HEK293 (cell line): ENCODE results near the gene LSG1.

Source experiments
- BCL11B ChIP-seq: fragments of 450-650 bp; formaldehyde crosslinking; IDR thresholded peaks from 2 replicates; pipeline ENCODE4 v1.5.1; 2016; ENCODE audit warnings: low read depth, missing biosample characterization, missing genetic modification characterization
- EGR2 ChIP-seq: fragments of 450-650 bp; formaldehyde crosslinking; IDR thresholded peaks from 2 replicates; pipeline ENCODE4 v1.5.1; 2016; ENCODE audit warnings: low read depth, missing biosample characterization, missing genetic modification characterization
- GFI1B ChIP-seq: fragments of 450-650 bp; formaldehyde crosslinking; IDR thresholded peaks from 2 replicates; pipeline ENCODE4 v1.5.1; 2016; ENCODE audit warnings: missing biosample characterization, missing genetic modification characterization
- GLI2 ChIP-seq: fragments of 450-650 bp; formaldehyde crosslinking; IDR thresholded peaks from 2 replicates; pipeline ENCODE4; 2017; ENCODE audit warnings: missing biosample characterization, missing genetic modification characterization, low read depth, borderline replicate concordance
- HOXD13 ChIP-seq: sonication (generic); formaldehyde crosslinking; IDR thresholded peaks from 2 replicates; pipeline ENCODE4 v1.8.0; 2022; ENCODE audit warnings: missing genetic modification reagents, borderline replicate concordance
- IKZF3 ChIP-seq: fragments of 450-650 bp; IDR thresholded peaks from 2 replicates; pipeline ENCODE4 v1.5.0; 2018; ENCODE audit warnings: missing biosample characterization, mild to moderate bottlenecking, missing genetic modification characterization, moderate library complexity
- INSM2 ChIP-seq: fragments of 450-650 bp; formaldehyde crosslinking; IDR thresholded peaks from 2 replicates; pipeline ENCODE4 v1.5.1; 2016; ENCODE audit warnings: missing biosample characterization, missing genetic modification characterization
- KLF8 ChIP-seq: fragments of 450-650 bp; formaldehyde crosslinking; IDR thresholded peaks from 2 replicates; pipeline ENCODE4 v1.5.1; 2016; ENCODE audit warnings: missing biosample characterization, missing genetic modification characterization
- PBX3 ChIP-seq: sonication (generic); formaldehyde crosslinking; IDR thresholded peaks from 2 replicates; pipeline ENCODE4 v1.8.1; 2022; ENCODE audit warnings: mild to moderate bottlenecking, moderate library complexity, missing genetic modification reagents
- PRDM4 ChIP-seq: fragments of 450-650 bp; formaldehyde crosslinking; IDR thresholded peaks from 2 replicates; pipeline ENCODE4 v1.5.1; 2017; ENCODE audit warnings: missing biosample characterization, missing genetic modification characterization
- SP2 ChIP-seq: fragments of 450-650 bp; formaldehyde crosslinking; IDR thresholded peaks from 2 replicates; pipeline ENCODE4 v1.5.1; 2016; ENCODE audit warnings: missing biosample characterization, missing genetic modification characterization
- SP7 ChIP-seq: fragments of 450-650 bp; formaldehyde crosslinking; IDR thresholded peaks from 2 replicates; pipeline ENCODE4 v1.5.1; 2016; ENCODE audit warnings: missing biosample characterization, missing genetic modification characterization
- TSHZ1 ChIP-seq: fragments of 450-650 bp; formaldehyde crosslinking; IDR thresholded peaks from 2 replicates; pipeline ENCODE4 v1.5.1; 2016; ENCODE audit warnings: missing biosample characterization, missing genetic modification characterization, borderline replicate concordance
- ZBTB44 ChIP-seq: fragments of 450-650 bp; IDR thresholded peaks from 2 replicates; pipeline ENCODE4 v1.5.1; 2018; ENCODE audit warnings: missing biosample characterization, mild to moderate bottlenecking, missing genetic modification characterization
- ZEB2 ChIP-seq: fragments of 450-650 bp; formaldehyde crosslinking; IDR thresholded peaks from 2 replicates; pipeline ENCODE4 v1.5.1; 2016; ENCODE audit warnings: missing biosample characterization, missing genetic modification characterization
- ZNF184 ChIP-seq: fragments of 450-650 bp; IDR thresholded peaks from 2 replicates; pipeline ENCODE4 v1.5.1; 2018; ENCODE audit warnings: missing biosample characterization, mild to moderate bottlenecking, missing genetic modification characterization
- ZNF24 ChIP-seq: fragments of 450-650 bp; formaldehyde crosslinking; IDR thresholded peaks from 2 replicates; pipeline ENCODE4 v1.5.1; 2016; ENCODE audit warnings: missing biosample characterization, missing genetic modification characterization
- ZNF354C ChIP-seq: fragments of 450-650 bp; formaldehyde crosslinking; IDR thresholded peaks from 2 replicates; pipeline ENCODE4 v1.5.1; 2016; ENCODE audit warnings: missing biosample characterization, missing genetic modification characterization, low read depth, borderline replicate concordance
- ZNF391 ChIP-seq: fragments of 450-650 bp; formaldehyde crosslinking; IDR thresholded peaks from 2 replicates; pipeline ENCODE4 v1.5.1; 2016; ENCODE audit warnings: low read depth, missing biosample characterization, missing genetic modification characterization, borderline replicate concordance
- ZNF394 ChIP-seq: fragments of 450-650 bp; formaldehyde crosslinking; IDR thresholded peaks from 2 replicates; pipeline ENCODE4 v1.5.1; 2016; ENCODE audit warnings: missing biosample characterization, missing genetic modification characterization, mild to moderate bottlenecking, moderate library complexity, borderline replicate concordance
- ZNF544 ChIP-seq: fragments of 450-650 bp; formaldehyde crosslinking; IDR thresholded peaks from 2 replicates; pipeline ENCODE4 v1.5.0; 2017; ENCODE audit warnings: missing biosample characterization, missing genetic modification characterization
- ZNF555 ChIP-seq: fragments of 450-650 bp; formaldehyde crosslinking; conservative IDR thresholded peaks from 2 replicates; pipeline ENCODE4 v1.5.1; 2017; ENCODE audit warnings: missing biosample characterization, mild to moderate bottlenecking, missing genetic modification characterization, inconsistent platforms
- ZNF692 ChIP-seq: fragments of 450-650 bp; formaldehyde crosslinking; IDR thresholded peaks from 2 replicates; pipeline ENCODE4 v1.5.1; 2016; ENCODE audit warnings: missing biosample characterization, missing genetic modification characterization
- ZSCAN18 ChIP-seq: fragments of 450-650 bp; formaldehyde crosslinking; IDR thresholded peaks from 2 replicates; pipeline ENCODE4 v1.5.1; 2016; ENCODE audit warnings: missing biosample characterization, missing genetic modification characterization

LSG1 gene

GRCh38 chr3:194592798-194593752, 78.9 kb downstream of the LSG1 start (continued):
- peak; percentile 73 for TF ChIP-seq PRDM4 (tag by site-specific recombination)
- TF ChIP-seq BCL11B, result peak; percentile 80
- TF ChIP-seq SP7, result peak; percentile 87
- peak; percentile 98 for TF ChIP-seq ZNF184 (tag by site-specific recombination)
- no peak for TF ChIP-seq GFI1B (tag by site-specific recombination)
- no peak for TF ChIP-seq SP2 (tag by site-specific recombination)
- TF ChIP-seq ZNF692 (tag by site-specific recombination), result peak; percentile 38
- peak; percentile 79; the same call in 1 of the 2 replicates for TF ChIP-seq ZNF24 (tag by site-specific recombination)
- peak; percentile 85; the same call in 1 of the 2 replicates for TF ChIP-seq TSHZ1
- TF ChIP-seq ZNF354C, result no peak
- TF ChIP-seq ZEB2 (tag by site-specific recombination), result peak; percentile 89
- TF ChIP-seq KLF8 (tag by site-specific recombination), result 0 out of 2 replicates have a peak, but pooled peaks have one; percentile 32
- TF ChIP-seq EGR2 (tag by site-specific recombination), result no peak
- TF ChIP-seq ZBTB44 (tag by site-specific recombination), result peak; percentile 89
- no peak for TF ChIP-seq ZNF555 (tag by site-specific recombination)
- TF ChIP-seq PBX3 (CRISPR knock-in tag), result no peak
- no peak for TF ChIP-seq ZSCAN18 (tag by site-specific recombination)
- TF ChIP-seq ZNF391, result peak; percentile 52; the same call in 1 of the 2 replicates
- TF ChIP-seq ZNF394 (tag by site-specific recombination), result peak; percentile 59
- peak; percentile 94 for TF ChIP-seq INSM2
- TF ChIP-seq ZNF544 (tag by site-specific recombination), result no peak
- TF ChIP-seq HOXD13 (CRISPR knock-in tag), result peak; percentile 53; the same call in 1 of the 2 replicates
- peak; percentile 28; the same call in 1 of the 2 replicates for TF ChIP-seq GLI2 (tag by site-specific recombination)
- TF ChIP-seq IKZF3, result peak; percentile 30; the same call in 1 of the 2 replicates
